Neural progenitor cell (in vitro differentiated cells): ENCODE measurements around the gene CHRNA1. TPM values are rescaled to one million over a fixed set of nuclear protein-coding genes. Genes with fewer than 3 reads are reported as not detected.

Experiments
- DNase-seq: peaks from one replicate; pipeline ENCODE4 v3.0.0-alpha.2; 2016; ENCODE audit warnings: low spot score
- H2AFZ ChIP-seq: fragments of 200-600 bp; sonication (generic); replicated peaks from 2 replicates; pipeline ENCODE4 v1.6.1; 2016; ENCODE audit warnings: antibody characterized with exemption
- H3F3A ChIP-seq: fragments of 200-600 bp; sonication (generic); 2 replicates; pipeline ENCODE4 v1.6.1; 2016; ENCODE audit warnings: antibody characterized with exemption, low read depth
- H3K27ac ChIP-seq: fragments of 200-600 bp; sonication (generic); 2 replicates; pipeline ENCODE4 v1.5.1; 2016; ENCODE audit warnings: mild to moderate bottlenecking
- H3K27me3 ChIP-seq: fragments of 200-600 bp; sonication (generic); 2 replicates; pipeline ENCODE4 v1.6.1; 2016; ENCODE audit warnings: mild to moderate bottlenecking, moderate library complexity
- H3K36me3 ChIP-seq: fragments of 200-600 bp; sonication (generic); 2 replicates; pipeline ENCODE4 v1.5.1; 2016
- H3K4me1 ChIP-seq: fragments of 200-600 bp; sonication (generic); 2 replicates; pipeline ENCODE4 v1.6.1; 2016; ENCODE audit warnings: mixed run types
- H3K4me2 ChIP-seq: fragments of 200-600 bp; sonication (generic); 2 replicates; pipeline ENCODE4 v1.6.1; 2016
- H3K4me3 ChIP-seq: fragments of 200-600 bp; sonication (generic); 2 replicates; pipeline ENCODE4 v1.5.1; 2016
- H3K79me2 ChIP-seq: fragments of 200-600 bp; sonication (generic); 2 replicates; pipeline ENCODE4 v1.6.1; 2016; ENCODE audit warnings: low read depth
- H3K9ac ChIP-seq: fragments of 200-600 bp; sonication (generic); 2 replicates; pipeline ENCODE4 v1.6.1; 2016
- H3K9me3 ChIP-seq: fragments of 200-600 bp; sonication (generic); 2 replicates; pipeline ENCODE4 v1.5.1; 2016; ENCODE audit warnings: low read depth
- H4K20me1 ChIP-seq: fragments of 200-600 bp; sonication (generic); 2 replicates; pipeline ENCODE4 v1.6.1; 2016; ENCODE audit warnings: low read depth
- H3K27ac Mint-ChIP-seq: 3 replicates; pipeline ENCODE4 v1.8.0; 2021; ENCODE audit warnings: mixed read lengths
- H3K27me3 Mint-ChIP-seq: 2 replicates; pipeline ENCODE4 v1.8.0; 2022; ENCODE audit warnings: low read depth, mild to moderate bottlenecking, inconsistent platforms, moderate library complexity, mixed read lengths; ENCODE audit not compliant: insufficient read depth
- H3K36me3 Mint-ChIP-seq: 3 replicates; pipeline ENCODE4 v1.8.0; 2021; ENCODE audit warnings: mixed read lengths
- H3K4me1 Mint-ChIP-seq: 3 replicates; pipeline ENCODE4 v1.8.0; 2021; ENCODE audit warnings: mixed read lengths
- H3K4me3 Mint-ChIP-seq: 3 replicates; pipeline ENCODE4 v1.8.0; 2021; ENCODE audit warnings: mild to moderate bottlenecking, moderate library complexity, mixed read lengths
- H3K9me3 Mint-ChIP-seq: 3 replicates; pipeline ENCODE4 v1.8.0; 2020; ENCODE audit warnings: mixed read lengths
- CTCF ChIP-seq: fragments of 200-600 bp; sonication (generic); IDR thresholded peaks from 2 replicates; pipeline ENCODE4 v1.5.1; 2017; ENCODE audit warnings: antibody characterized with exemption, mild to moderate bottlenecking
- EZH2 ChIP-seq: fragments of 200-600 bp; sonication (generic); IDR thresholded peaks from 2 replicates; pipeline ENCODE4 v1.6.1; 2017; ENCODE audit warnings: antibody characterized with exemption, mild to moderate bottlenecking, moderate library complexity
- EZH2phosphoT487 ChIP-seq: fragments of 200-600 bp; sonication (generic); IDR thresholded peaks from 2 replicates; pipeline ENCODE4 v1.6.1; 2017; ENCODE audit warnings: antibody characterized with exemption
- total RNA-seq: library from RNA; depleted of rRNA; stranded (reverse); fragments of >200 nt; gene quantifications from 2 replicates; pipeline ENCODE4 v1.2.3, GENCODE V29; 2015; ENCODE audit warnings: low replicate concordance

Gene CHRNA1
- total RNA-seq, 1 donor from 2014 or later = 0.11 TPM

DNA sequence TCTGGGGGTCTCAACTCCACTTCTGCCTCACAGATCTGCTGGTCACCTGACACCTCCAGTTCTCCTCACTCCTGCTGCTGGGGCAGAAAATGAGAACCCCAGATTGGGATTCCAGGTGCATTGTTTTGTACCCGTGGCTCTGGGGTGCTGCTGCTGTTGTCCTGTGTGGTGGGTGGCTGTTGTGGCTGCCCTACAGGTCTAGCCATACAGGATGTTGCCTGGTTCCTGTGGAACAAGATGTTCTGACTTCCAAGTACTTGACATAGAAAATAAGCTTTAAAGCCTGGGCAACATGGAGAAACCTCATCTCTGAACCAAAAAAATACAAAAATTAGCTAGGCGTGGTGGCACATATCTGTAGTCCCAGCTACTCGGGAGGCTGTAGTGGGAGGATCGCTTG lies 38.1 kb downstream of the CHRNA1 start:
- no peak for DNase-seq
- H3K36me3 ChIP-seq = no peaks in the 10 kb centered on the region
- H3K79me2 ChIP-seq = no peaks in the 10 kb centered on the region
- no peak for TF ChIP-seq EZH2
- H3K4me3 Mint-ChIP-seq = no peak overlapping the region
- H3K9ac ChIP-seq = no peak overlapping the region
- H2AFZ ChIP-seq = no peak overlapping the region
- H3K36me3 Mint-ChIP-seq = no peaks in the 10 kb centered on the region
- H3K27me3 ChIP-seq = peaks cover 28% of the 10 kb centered on the region
- H3K9me3 Mint-ChIP-seq = peaks cover 3% of the 10 kb centered on the region
- H3K4me1 Mint-ChIP-seq = no peaks in the 10 kb centered on the region
- H4K20me1 ChIP-seq = no peaks in the 10 kb centered on the region
- H3K27ac ChIP-seq = no peak overlapping the region
- no peak overlapping the region for H3K4me3 ChIP-seq
- H3K4me1 ChIP-seq = no peaks in the 10 kb centered on the region
- H3F3A ChIP-seq = peaks cover 8% of the 10 kb centered on the region
- no peak overlapping the region for H3K27ac Mint-ChIP-seq
- no peak overlapping the region for H3K4me2 ChIP-seq
- peaks cover 11% of the 10 kb centered on the region for H3K27me3 Mint-ChIP-seq
- H3K9me3 ChIP-seq = no peaks in the 10 kb centered on the region

DNA sequence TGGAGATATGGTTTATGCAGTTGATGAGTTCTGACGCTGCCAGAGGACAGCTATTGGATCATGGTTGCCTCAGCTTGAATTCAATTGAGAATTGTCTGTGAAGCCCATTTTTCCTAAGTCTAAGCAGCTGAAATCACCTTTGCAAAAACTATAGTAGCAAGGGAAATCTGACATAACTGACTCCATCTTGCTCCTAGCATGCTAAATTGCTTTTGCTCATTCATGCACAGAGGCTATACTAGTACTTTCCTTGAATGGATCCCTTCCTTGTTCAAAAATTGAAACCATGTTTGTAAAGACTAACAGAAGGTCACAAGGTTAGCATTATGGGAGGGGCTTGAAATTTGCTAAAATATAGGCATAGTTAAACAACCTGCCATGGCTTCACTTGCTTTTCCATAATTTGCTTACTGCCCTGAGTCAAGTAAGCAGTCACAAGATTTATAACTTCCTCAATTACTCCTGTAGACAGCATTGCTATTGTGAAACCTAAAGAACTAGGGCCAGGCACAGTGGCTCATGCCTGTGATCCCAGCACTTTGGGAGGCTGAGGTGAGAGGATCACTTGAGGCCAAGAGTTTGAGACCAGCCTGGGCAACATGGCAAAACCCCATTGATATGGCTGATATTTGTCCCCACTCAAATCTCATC lies 41.2 kb downstream of the CHRNA1 start:
- H3K9me3 Mint-ChIP-seq = peaks cover 4% of the 10 kb centered on the region
- peaks cover 6% of the 10 kb centered on the region for H3K27me3 Mint-ChIP-seq
- H3K36me3 ChIP-seq = no peaks in the 10 kb centered on the region

GRCh38 chr2:174719016-174719415 lies 45.3 kb downstream of the CHRNA1 start:
- Histone ChIP-seq H3K79me2 (no peaks in the 10 kb centered on the region), H2AFZ (no peak overlapping the region), H3K4me3 (no peak overlapping the region), H3K4me2 (no peak overlapping the region), H3K9me3 (no peaks in the 10 kb centered on the region), H3F3A (no peaks in the 10 kb centered on the region), H3K9ac (no peak overlapping the region), H3K36me3 (no peaks in the 10 kb centered on the region), H4K20me1 (no peaks in the 10 kb centered on the region), H3K27me3 (no peaks in the 10 kb centered on the region), H3K4me1 (no peaks in the 10 kb centered on the region), H3K27ac (no peak overlapping the region)
- Mint-ChIP-seq H3K27me3 (peaks cover 3% of the 10 kb centered on the region), H3K36me3 (no peaks in the 10 kb centered on the region), H3K4me1 (no peaks in the 10 kb centered on the region), H3K9me3 (peaks cover 4% of the 10 kb centered on the region), H3K27ac (no peak overlapping the region), H3K4me3 (no peak overlapping the region)
- TF ChIP-seq EZH2 (no peak), EZH2phosphoT487 (no peak), CTCF (no peak)
- no peak for DNase-seq

More for the DNA sequence above, 41.2 kb downstream of the CHRNA1 start:
- Histone ChIP-seq H3K79me2 (no peaks in the 10 kb centered on the region), H3K27me3 (peaks cover 1% of the 10 kb centered on the region), H4K20me1 (no peaks in the 10 kb centered on the region), H2AFZ (no peak overlapping the region), H3K4me3 (no peak overlapping the region), H3K4me1 (no peaks in the 10 kb centered on the region), H3F3A (no peaks in the 10 kb centered on the region), H3K27ac (no peak overlapping the region), H3K4me2 (no peak overlapping the region), H3K9ac (no peak overlapping the region), H3K9me3 (no peaks in the 10 kb centered on the region)
- Mint-ChIP-seq H3K36me3 (no peaks in the 10 kb centered on the region), H3K4me3 (no peak overlapping the region), H3K27ac (no peak overlapping the region), H3K4me1 (no peaks in the 10 kb centered on the region)
- DNase-seq = no peak
- TF ChIP-seq EZH2phosphoT487 (no peak), CTCF (no peak), EZH2 (no peak)

DNA sequence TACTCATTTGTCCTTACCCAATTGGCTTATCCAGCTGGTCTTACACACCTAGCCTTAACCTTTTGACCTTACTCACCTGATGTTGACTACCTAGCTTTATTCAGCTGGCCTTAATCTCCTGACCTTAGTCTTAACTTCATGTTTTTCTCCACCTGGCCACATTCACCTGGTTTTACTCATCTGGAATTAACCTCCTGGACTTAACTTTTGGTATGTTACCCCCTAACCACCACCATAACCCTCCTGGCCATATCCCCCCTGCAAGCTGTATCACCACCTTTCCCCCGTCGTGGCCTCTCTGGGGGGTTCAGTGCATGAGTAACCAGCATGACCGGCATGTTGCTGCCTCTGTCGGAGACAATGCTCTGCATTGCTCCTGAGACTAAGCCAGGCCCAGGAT lies 45.7 kb downstream of the CHRNA1 start:
- peaks cover 3% of the 10 kb centered on the region for H3K27me3 Mint-ChIP-seq
- H3K4me3 ChIP-seq = no peak overlapping the region
- H3K27ac Mint-ChIP-seq = no peak overlapping the region
- H3K36me3 Mint-ChIP-seq = no peaks in the 10 kb centered on the region
- H3K4me2 ChIP-seq = no peak overlapping the region
- no peaks in the 10 kb centered on the region for H3K9me3 ChIP-seq
- H2AFZ ChIP-seq = no peak overlapping the region
- no peaks in the 10 kb centered on the region for H4K20me1 ChIP-seq
- H3K9ac ChIP-seq = no peak overlapping the region
- no peak for DNase-seq
- H3K27ac ChIP-seq = no peak overlapping the region
- no peak overlapping the region for H3K4me3 Mint-ChIP-seq
- H3K4me1 ChIP-seq = no peaks in the 10 kb centered on the region
- no peaks in the 10 kb centered on the region for H3K27me3 ChIP-seq
- peaks cover 4% of the 10 kb centered on the region for H3K9me3 Mint-ChIP-seq
- H3K79me2 ChIP-seq = no peaks in the 10 kb centered on the region
- H3F3A ChIP-seq = no peaks in the 10 kb centered on the region
- no peaks in the 10 kb centered on the region for H3K4me1 Mint-ChIP-seq
- TF ChIP-seq EZH2phosphoT487 (no peak), EZH2 (no peak), CTCF (no peak)
- no peaks in the 10 kb centered on the region for H3K36me3 ChIP-seq
